CD4-positive, alpha-beta T cell (primary cell): Measurements from ENCODE around the gene PKNOX2. TPM values are rescaled to one million over a fixed set of nuclear protein-coding genes. Genes with fewer than 3 reads are reported as not detected.

Experiments
- ATAC-seq: fragments of 200-7000 bp; cut with Tn5 transposase; one replicate; pipeline ENCODE4 v1.10.0; 2022; ENCODE audit warnings: mild to moderate bottlenecking; ENCODE audit not compliant: poor library complexity
- CTCF ChIA-PET: fragments of 350-600 bp; sonication (Branson Sonifier 250); formaldehyde crosslinking; loops from one replicate; lab custom pipeline; 2021; ENCODE audit warnings: antibody characterized with exemption, inconsistent platforms; lab: Charles Lee
- POLR2A ChIA-PET: fragments of 350-600 bp; sonication (Branson Sonifier 250); formaldehyde crosslinking; loops from one replicate; lab custom pipeline; 2021; ENCODE audit warnings: antibody characterized with exemption, inconsistent platforms; lab: Charles Lee
- DNase-seq, 14 experiments: peaks; one replicate each; pipeline ENCODE4 v3.0.0-alpha.2; 2013 to 2020; ENCODE audit warnings: mixed read lengths in 2 of 14
- H3K27ac ChIP-seq, 2 donors: one replicate each; pipeline versions ENCODE4 v1.5.1 to v1.7.0; 2013; ENCODE audit warnings: low read length in 2 of 2, low read depth in 1 of 2, mild to moderate bottlenecking in 1 of 2
- H3K27me3 ChIP-seq, 2 experiments: 1 replicate in 1 of 2; 2 replicates in 1 of 2; pipeline versions ENCODE4 v1.6.1 to v1.7.0; 2013; ENCODE audit warnings: low read length in 2 of 2, control low read depth in 1 of 2, mild to moderate bottlenecking in 1 of 2, moderate library complexity in 1 of 2; ENCODE audit not compliant: insufficient read depth in 2 of 2, control insufficient read depth in 1 of 2
- H3K36me3 ChIP-seq: one replicate; pipeline ENCODE4 v1.6.1; 2013; ENCODE audit warnings: low read length, control low read depth; ENCODE audit not compliant: insufficient read depth
- H3K4me1 ChIP-seq: one replicate; pipeline ENCODE4 v1.6.1; 2013; ENCODE audit warnings: low read length, control low read depth; ENCODE audit not compliant: insufficient read depth
- H3K4me3 ChIP-seq: one replicate; pipeline ENCODE4 v1.5.1; 2013; ENCODE audit warnings: mild to moderate bottlenecking, low read length, moderate library complexity
- H3K9me3 ChIP-seq, 2 experiments: 1 replicate in 1 of 2; 2 replicates in 1 of 2; pipeline versions ENCODE4 v1.6.1 to v1.7.0; 2013; ENCODE audit warnings: low read length in 2 of 2, mild to moderate bottlenecking in 2 of 2, control low read depth in 1 of 2, moderate library complexity in 1 of 2; ENCODE audit not compliant: control insufficient read depth in 1 of 2, insufficient read depth in 1 of 2
- H3K27ac Mint-ChIP-seq: one replicate; pipeline ENCODE4 v1.8.0; 2020; ENCODE audit warnings: mixed read lengths
- H3K27me3 Mint-ChIP-seq: one replicate; pipeline ENCODE4 v1.8.0; 2021; ENCODE audit warnings: mixed read lengths
- H3K36me3 Mint-ChIP-seq: one replicate; pipeline ENCODE4 v1.8.0; 2021; ENCODE audit warnings: low read depth, mixed read lengths
- H3K4me1 Mint-ChIP-seq: one replicate; pipeline ENCODE4 v1.8.0; 2021; ENCODE audit warnings: low read depth, mixed read lengths
- H3K4me3 Mint-ChIP-seq: one replicate; pipeline ENCODE4 v1.8.0; 2020; ENCODE audit warnings: mild to moderate bottlenecking, mixed read lengths
- H3K9me3 Mint-ChIP-seq: one replicate; pipeline ENCODE4 v1.8.0; 2020; ENCODE audit warnings: mixed read lengths
- intact Hi-C, 2 experiments: fragments of 100-400 bp; cut with DNase I in 1 of 2; cut with micrococcal nuclease in 1 of 2; formaldehyde crosslinking; loops; one replicate each; pipeline versions ENCODE4 v1.15.1 to v1.9.0; 2023 to 2025; cut with DNase I, micrococcal nuclease
- total RNA-seq, 174 experiments: library from RNA in 2 of 174; stranded (reverse) in 2 of 174; gene quantifications; one replicate each; pipeline ENCODE4 v1.2.3 and lab custom pipeline; 2021 to 2026
- TF ChIP-seq, protein P1 (sequence below): fragments of 200-600 bp; IDR thresholded peaks from one replicate; pipeline ENCODE4 v1.8.0; 2022; ENCODE audit warnings: antibody characterized with exemption, mild to moderate bottlenecking

PKNOX2 gene
- total RNA-seq, 2 experiments from 2014 or later, result not detected

DNA sequence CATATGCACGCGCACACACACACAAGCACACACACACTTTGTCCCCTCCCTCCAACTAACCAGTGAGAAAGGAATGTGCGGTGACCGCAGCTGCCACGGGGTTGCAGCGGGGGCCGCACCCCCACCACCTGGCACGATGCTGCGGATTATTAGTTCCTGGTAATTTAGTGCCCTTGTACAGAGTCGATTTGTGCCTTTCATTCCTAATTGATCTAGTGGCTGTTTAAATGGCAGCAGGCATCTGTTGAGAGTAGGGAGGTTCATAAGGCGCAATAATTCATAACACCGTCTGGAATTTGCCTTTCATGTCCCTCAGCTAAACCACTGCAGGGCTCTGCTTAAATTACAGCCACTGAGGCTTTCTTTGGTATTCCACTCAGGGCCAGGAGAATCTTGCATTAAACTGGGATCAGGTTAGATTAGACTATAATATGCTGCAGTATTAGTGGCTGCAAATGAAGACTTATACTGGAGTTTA lies 217.8 kb downstream of the PKNOX2 start:
- Mint-ChIP-seq H3K4me1 (no peaks in the 10 kb centered on the region), H3K9me3 (no peaks in the 10 kb centered on the region), H3K27me3 (peaks cover 56% of the 10 kb centered on the region), H3K4me3 (no peak overlapping the region), H3K27ac (no peak overlapping the region), H3K36me3 (no peaks in the 10 kb centered on the region)
- ATAC-seq, result no peak
- H3K4me3 ChIP-seq, result no peak overlapping the region
- no peak for DNase-seq
- H3K27ac ChIP-seq, result no peak overlapping the region
- POLR2A ChIA-PET, result no interaction called here
- peaks cover 7 to 12% of the 10 kb centered on the region in 2 experiments for H3K27me3 ChIP-seq
- no peaks in the 10 kb centered on the region for H3K36me3 ChIP-seq
- TF ChIP-seq, protein P1, sequence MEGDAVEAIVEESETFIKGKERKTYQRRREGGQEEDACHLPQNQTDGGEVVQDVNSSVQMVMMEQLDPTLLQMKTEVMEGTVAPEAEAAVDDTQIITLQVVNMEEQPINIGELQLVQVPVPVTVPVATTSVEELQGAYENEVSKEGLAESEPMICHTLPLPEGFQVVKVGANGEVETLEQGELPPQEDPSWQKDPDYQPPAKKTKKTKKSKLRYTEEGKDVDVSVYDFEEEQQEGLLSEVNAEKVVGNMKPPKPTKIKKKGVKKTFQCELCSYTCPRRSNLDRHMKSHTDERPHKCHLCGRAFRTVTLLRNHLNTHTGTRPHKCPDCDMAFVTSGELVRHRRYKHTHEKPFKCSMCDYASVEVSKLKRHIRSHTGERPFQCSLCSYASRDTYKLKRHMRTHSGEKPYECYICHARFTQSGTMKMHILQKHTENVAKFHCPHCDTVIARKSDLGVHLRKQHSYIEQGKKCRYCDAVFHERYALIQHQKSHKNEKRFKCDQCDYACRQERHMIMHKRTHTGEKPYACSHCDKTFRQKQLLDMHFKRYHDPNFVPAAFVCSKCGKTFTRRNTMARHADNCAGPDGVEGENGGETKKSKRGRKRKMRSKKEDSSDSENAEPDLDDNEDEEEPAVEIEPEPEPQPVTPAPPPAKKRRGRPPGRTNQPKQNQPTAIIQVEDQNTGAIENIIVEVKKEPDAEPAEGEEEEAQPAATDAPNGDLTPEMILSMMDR, result no peak
- H3K4me1 ChIP-seq, result no peaks in the 10 kb centered on the region
- CTCF ChIA-PET, result no interaction called here
- intact Hi-C loops, result no loop called here
- H3K9me3 ChIP-seq, result no peaks in the 10 kb centered on the region

- Mint-ChIP-seq H3K36me3 (no peaks in the 10 kb centered on the region), H3K4me1 (no peaks in the 10 kb centered on the region), H3K4me3 (no peak overlapping the region), H3K9me3 (no peaks in the 10 kb centered on the region), H3K27ac (no peak overlapping the region), H3K27me3 (peaks cover 55% of the 10 kb centered on the region)
- no peak overlapping the region for H3K27ac ChIP-seq
- no peak overlapping the region for H3K4me3 ChIP-seq
- H3K36me3 ChIP-seq, result no peaks in the 10 kb centered on the region
- no peak for DNase-seq
- ChIA-PET POLR2A (no interaction called here), CTCF (no interaction called here)
- H3K27me3 ChIP-seq, result peaks cover 7 to 12% of the 10 kb centered on the region in 2 experiments
- TF ChIP-seq, protein P1, result no peak
- no peaks in the 10 kb centered on the region for H3K9me3 ChIP-seq
- H3K4me1 ChIP-seq, result no peaks in the 10 kb centered on the region
- ATAC-seq, result no peak
- intact Hi-C loops, result no loop called here
These were observed 218.3 kb downstream of the PKNOX2 start for GRCh38 chr11:125382822-125383221.

- Mint-ChIP-seq H3K9me3 (no peaks in the 10 kb centered on the region), H3K4me3 (no peak overlapping the region), H3K36me3 (no peaks in the 10 kb centered on the region), H3K27me3 (peaks cover 48% of the 10 kb centered on the region), H3K4me1 (no peaks in the 10 kb centered on the region), H3K27ac (no peak overlapping the region)
- ChIA-PET POLR2A (no interaction called here), CTCF (interaction anchor here (1.5 kb wide), 1 partner anchor 10 kb away, joined by 3 read pairs; no protein-coding TSS in a partner anchor)
- DNase-seq (no peak), ATAC-seq (no peak)
- no peaks in the 10 kb centered on the region for H3K9me3 ChIP-seq
- intact Hi-C loops, result no loop called here
- no peak overlapping the region for H3K4me3 ChIP-seq
- H3K36me3 ChIP-seq, result no peaks in the 10 kb centered on the region
- no peaks in the 10 kb centered on the region for H3K4me1 ChIP-seq
- H3K27me3 ChIP-seq, result peaks cover 7 to 12% of the 10 kb centered on the region in 2 experiments
- no peak overlapping the region for H3K27ac ChIP-seq
- TF ChIP-seq, protein P1, result no peak
These were observed 220.3 kb downstream of the PKNOX2 start for GRCh38 chr11:125384825-125385224.
